Raji (cell line): ENCODE data around the gene GPC1.

Experiments
- POLR2A ChIP-seq: IDR thresholded peaks from 2 replicates; pipeline ENCODE4 v1.6.1; 2011; ENCODE audit warnings: low read depth, low read length, control low read depth; ENCODE audit not compliant: insufficient read depth

The GPC1 gene

GRCh38 chr2:240507060-240507777, 71.8 kb downstream of the GPC1 start:
- TF ChIP-seq POLR2A: no peak

GRCh38 chr2:240507778-240508251, 72.4 kb downstream of the GPC1 start:
- TF ChIP-seq POLR2A: no peak

- no peak for TF ChIP-seq POLR2A
Measured at GRCh38 chr2:240508832-240509545, 73.5 kb downstream of the GPC1 start.

GRCh38 chr2:240509667-240510512, 74.4 kb downstream of the GPC1 start:
- TF ChIP-seq POLR2A: no peak

- TF ChIP-seq POLR2A: no peak
Measured at GRCh38 chr2:240510513-240511210, 75.2 kb downstream of the GPC1 start.

- no peak for TF ChIP-seq POLR2A
Measured at GRCh38 chr2:240511351-240512108, 76.1 kb downstream of the GPC1 start.

- no peak for TF ChIP-seq POLR2A
Measured at GRCh38 chr2:240512109-240512485, 76.6 kb downstream of the GPC1 start.

GRCh38 chr2:240512666-240513535, 77.4 kb downstream of the GPC1 start:
- no peak for TF ChIP-seq POLR2A

GRCh38 chr2:240513549-240514287, 78.3 kb downstream of the GPC1 start:
- no peak for TF ChIP-seq POLR2A

- no peak for TF ChIP-seq POLR2A
Measured at GRCh38 chr2:240514631-240515030, 79.2 kb downstream of the GPC1 start.

GRCh38 chr2:240517342-240517741, 81.9 kb downstream of the GPC1 start:
- no peak for TF ChIP-seq POLR2A
